ENCODE data around the gene FARSA. TPM values are rescaled to one million over a fixed set of nuclear protein-coding genes. Genes with fewer than 3 reads are reported as not detected.
"Not testable (repeated sequence)": the region's sequence is repeated elsewhere in the genome, so short reads cannot be mapped to it uniquely, and the experiment has no call there.

The FARSA gene
- total RNA-seq, 4 donors from 2014 or later: 31.1 to 61.1 (median 38.2) TPM

GRCh38 chr19:12893582-12893981 is 39.9 kb downstream of the FARSA start:
- no peak for DNase-seq (ENCODE audit: low spot score)
- no peak for TF ChIP-seq CTCF (IDR thresholded peaks at IDR 0.05)
- ATAC-seq (ENCODE audit: low FRiP score): no peak

DNA sequence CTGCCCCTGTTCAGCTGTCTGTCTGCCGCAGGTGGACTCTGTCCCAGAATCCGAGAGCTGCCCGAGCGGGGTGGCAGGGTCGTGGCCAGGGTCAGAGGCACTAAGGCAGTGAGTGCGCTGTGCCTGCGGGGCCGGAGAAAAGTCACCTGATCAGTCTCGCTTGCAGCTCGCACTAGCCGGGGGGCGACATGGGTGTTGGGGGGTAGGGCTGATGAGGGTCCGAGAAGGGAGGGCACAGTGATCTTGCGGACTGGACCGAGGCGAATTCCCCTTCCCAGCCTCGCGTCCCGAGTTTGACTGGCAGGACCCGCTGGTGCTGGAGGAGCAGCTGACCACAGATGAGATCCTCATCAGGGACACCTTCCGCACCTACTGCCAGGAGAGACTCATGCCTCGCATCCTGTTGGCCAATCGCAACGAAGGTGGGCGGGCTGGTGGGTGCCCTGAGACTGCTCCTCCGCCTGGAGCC is 41.9 kb downstream of the FARSA start:
- TF ChIP-seq CTCF (IDR thresholded peaks at IDR 0.05): no peak
- no peak for DNase-seq (ENCODE audit: low spot score)
- no peak for ATAC-seq (ENCODE audit: low FRiP score)

DNA sequence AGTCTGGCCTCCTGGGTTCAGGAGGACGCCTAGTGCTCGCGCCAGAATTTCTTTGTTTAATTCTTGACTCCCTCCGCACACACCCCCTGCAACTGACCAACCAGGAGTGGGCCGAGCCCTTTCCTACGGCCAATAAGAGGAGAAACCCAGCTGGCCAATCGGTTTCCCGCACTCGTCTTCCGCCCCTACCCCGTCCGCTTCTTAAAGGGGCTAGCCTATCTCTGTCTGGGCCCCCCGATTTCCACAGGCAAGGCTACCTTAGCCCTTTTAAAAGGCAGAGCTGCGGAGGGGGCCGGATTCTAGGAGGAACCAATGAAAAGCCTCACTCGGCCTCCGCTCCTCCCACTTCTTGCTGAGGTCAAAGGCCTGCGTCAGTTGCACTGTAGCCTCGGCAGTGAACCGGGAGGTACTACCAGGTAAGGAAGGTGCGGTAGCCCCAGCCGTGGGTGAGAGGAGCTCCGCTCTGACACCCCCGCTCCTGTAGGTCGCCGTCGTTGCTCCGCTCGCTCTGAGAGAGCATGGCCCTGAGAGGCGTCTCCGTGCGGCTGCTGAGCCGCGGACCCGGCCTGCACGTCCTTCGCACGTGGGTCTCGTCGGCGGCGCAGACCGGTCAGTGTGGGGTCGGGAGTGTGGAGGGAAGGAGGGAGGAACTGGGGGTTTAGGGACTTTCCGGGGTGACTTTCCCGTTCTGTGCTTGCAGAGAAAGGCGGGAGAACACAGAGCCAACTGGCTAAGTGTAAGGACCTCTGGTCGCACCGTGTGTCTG is 42.5 kb downstream of the FARSA start, which contains the start of gene GCDH:
GCDH (plus strand) TSS at position 374 of the 766 bp plus-strand sequence; CDS start at position 519, 145 bp downstream.
- ATAC-seq (ENCODE audit: low FRiP score) (peak; percentile 98), DNase-seq (ENCODE audit: low spot score) (peak; percentile 90)
- TF ChIP-seq CTCF (IDR thresholded peaks at IDR 0.05): no peak

DNA sequence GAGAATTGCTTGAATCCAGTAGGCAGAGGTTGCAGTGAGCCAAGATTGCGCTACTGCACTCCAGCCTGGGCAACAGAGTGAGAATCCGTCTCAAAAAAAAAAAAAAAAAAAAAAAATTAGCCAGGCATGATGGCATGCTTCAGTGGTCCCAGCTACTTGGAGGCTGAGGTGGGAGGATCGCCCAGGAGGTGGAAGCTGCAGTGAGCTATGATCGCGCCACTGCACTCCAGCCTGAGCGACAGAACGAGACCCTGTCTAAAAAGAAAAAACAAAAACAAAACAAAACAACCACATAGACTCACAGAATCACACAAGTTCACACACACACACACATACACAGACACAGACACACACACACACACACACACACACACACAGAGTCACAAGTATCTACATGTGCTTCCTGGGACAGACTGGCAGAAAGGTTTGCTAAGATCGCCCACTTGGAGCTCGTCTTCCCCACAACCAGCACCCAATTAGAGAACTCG is 43.2 kb downstream of the FARSA start:
- not testable (repeated sequence) for DNase-seq (ENCODE audit: low spot score); ATAC-seq (ENCODE audit: low FRiP score)

GRCh38 chr19:12888006-12888603 is 45.4 kb downstream of the FARSA start:
- ATAC-seq (ENCODE audit: low FRiP score) (no peak), DNase-seq (ENCODE audit: low spot score) (no peak)
- no peak for TF ChIP-seq CTCF (IDR thresholded peaks at IDR 0.05)

DNA sequence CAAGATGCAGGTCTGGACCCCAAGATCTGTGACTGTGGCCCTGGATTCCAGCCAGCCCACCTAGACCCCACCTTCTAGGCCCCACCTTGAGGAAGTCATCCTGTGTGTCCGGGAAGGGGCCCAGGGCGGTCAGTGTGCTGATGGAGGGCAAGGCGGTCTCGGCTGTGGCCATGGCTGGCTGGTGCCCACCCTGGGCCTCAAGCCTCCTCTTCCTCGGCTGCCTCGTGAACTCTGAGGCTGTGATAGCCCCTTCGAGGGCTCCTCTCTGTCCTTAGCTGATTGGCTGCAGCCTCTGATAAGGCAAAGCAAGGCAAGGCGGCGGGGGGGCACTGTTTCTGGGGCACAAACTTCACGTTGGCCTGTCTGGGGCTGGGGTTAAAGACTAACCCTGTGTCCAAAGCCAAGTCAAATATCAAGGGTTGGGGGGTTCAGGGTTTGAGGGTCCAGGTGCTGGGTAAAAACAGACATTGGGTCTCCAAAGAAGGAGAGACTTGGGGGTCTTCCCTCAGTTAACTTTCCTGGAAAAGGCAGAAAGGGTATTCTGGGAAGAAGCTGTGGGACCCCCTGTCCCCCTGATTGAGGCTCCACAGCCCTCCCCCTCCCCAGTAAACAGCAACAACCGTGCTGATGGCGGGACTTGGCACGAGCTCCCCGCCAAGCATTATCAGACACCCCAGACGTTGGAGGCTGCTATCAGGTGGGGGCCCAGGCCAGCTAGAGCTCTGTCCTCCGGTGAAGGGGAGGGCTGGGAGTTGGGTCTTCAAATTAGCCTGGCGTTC is 46.4 kb downstream of the FARSA start, which contains the start of gene KLF1:
KLF1 (minus strand) TSS at position 233 of the 779 bp plus-strand sequence; CDS start at position 172, 61 bp downstream.
- ATAC-seq (ENCODE audit: low FRiP score) (no peak), DNase-seq (ENCODE audit: low spot score) (no peak)

More for the DNA sequence above, 46.4 kb downstream of the FARSA start, which contains the start of gene KLF1:
- no peak for TF ChIP-seq CTCF (IDR thresholded peaks at IDR 0.05)
